HG02870 (cell line): ENCODE results near the gene SPSB3.

Experiments
- ATAC-seq: cut with Tn5 transposase; IDR thresholded peaks from one replicate; pipeline ENCODE4 v1.9.1; 2021; ENCODE audit warnings: mild to moderate bottlenecking, moderate library complexity; ENCODE audit not compliant: unreplicated experiment

The SPSB3 gene

GRCh38 chr16:1790261-1790610, 7.9 kb upstream of the SPSB3 start:
- ATAC-seq, result no peak

GRCh38 chr16:1789643-1790045, 7.3 kb upstream of the SPSB3 start:
- no peak for ATAC-seq

GRCh38 chr16:1788708-1789100, 6.3 kb upstream of the SPSB3 start:
- ATAC-seq, result no peak

- no peak for ATAC-seq
Observed at GRCh38 chr16:1788095-1788707, 5.8 kb upstream of the SPSB3 start.

- ATAC-seq, result no peak
Observed at GRCh38 chr16:1787322-1788094, 5.1 kb upstream of the SPSB3 start.

GRCh38 chr16:1787056-1787321, 4.6 kb upstream of the SPSB3 start:
- ATAC-seq, result no peak

GRCh38 chr16:1786242-1787055, 4.1 kb upstream of the SPSB3 start:
- ATAC-seq, result no peak

- no peak for ATAC-seq
Observed at GRCh38 chr16:1785846-1786170, 3.4 kb upstream of the SPSB3 start.

- ATAC-seq, result no peak
Observed at GRCh38 chr16:1784977-1785845, 2.8 kb upstream of the SPSB3 start.

- ATAC-seq, result no peak
Observed at GRCh38 chr16:1781758-1782407, 488 bp downstream of the SPSB3 start.

GRCh38 chr16:1781254-1781653, 1.1 kb downstream of the SPSB3 start:
- ATAC-seq, result no peak

- no peak for ATAC-seq
Observed at GRCh38 chr16:1780677-1781072, 1.7 kb downstream of the SPSB3 start.

- ATAC-seq, result no peak
Observed at GRCh38 chr16:1779741-1780676, 2.4 kb downstream of the SPSB3 start.

- no peak for ATAC-seq
Observed at GRCh38 chr16:1779234-1779701, 3.1 kb downstream of the SPSB3 start.

GRCh38 chr16:1778200-1779179, 3.9 kb downstream of the SPSB3 start:
- ATAC-seq, result no peak

- no peak for ATAC-seq
Observed at GRCh38 chr16:1777375-1778199, 4.8 kb downstream of the SPSB3 start.

GRCh38 chr16:1776991-1777374, 5.4 kb downstream of the SPSB3 start:
- no peak for ATAC-seq

GRCh38 chr16:1776672-1776955, 5.8 kb downstream of the SPSB3 start:
- ATAC-seq, result no peak
